HG02938 (cell line): Measurements from ENCODE around the gene CCDC57.
"Not testable (repeated sequence)": the region's sequence is repeated elsewhere in the genome, so short reads cannot be mapped to it uniquely, and the experiment has no call there.

Experiments
- ATAC-seq: cut with Tn5 transposase; IDR thresholded peaks from one replicate; pipeline ENCODE4 v1.9.1; 2021; ENCODE audit warnings: mild to moderate bottlenecking, moderate library complexity; ENCODE audit not compliant: unreplicated experiment

CCDC57 gene

GRCh38 chr17:82225368-82226029, 12.9 kb upstream of the CCDC57 start:
- no peak for ATAC-seq

GRCh38 chr17:82224666-82225065, 12.0 kb upstream of the CCDC57 start:
- ATAC-seq: no peak

DNA sequence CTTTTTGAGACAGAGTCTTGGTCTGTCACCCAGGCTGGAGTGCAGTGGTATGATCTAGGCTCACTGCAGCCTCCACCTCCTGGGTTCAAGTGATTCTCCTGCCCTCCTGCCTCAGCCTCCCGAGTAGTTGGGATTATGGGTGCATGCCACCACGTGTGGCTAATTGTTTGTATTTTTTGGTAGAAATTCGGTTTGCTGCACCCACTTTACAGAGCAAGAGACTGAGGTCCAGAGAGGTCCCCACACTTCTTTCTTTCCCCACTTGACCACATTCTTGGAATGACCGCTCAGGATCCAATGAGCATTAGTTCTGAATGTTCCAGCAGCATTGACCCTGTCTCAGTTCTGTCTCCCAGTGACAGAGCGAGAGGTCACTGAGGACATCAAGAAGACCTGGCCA, 10.9 kb upstream of the CCDC57 start:
- ATAC-seq: no peak

DNA sequence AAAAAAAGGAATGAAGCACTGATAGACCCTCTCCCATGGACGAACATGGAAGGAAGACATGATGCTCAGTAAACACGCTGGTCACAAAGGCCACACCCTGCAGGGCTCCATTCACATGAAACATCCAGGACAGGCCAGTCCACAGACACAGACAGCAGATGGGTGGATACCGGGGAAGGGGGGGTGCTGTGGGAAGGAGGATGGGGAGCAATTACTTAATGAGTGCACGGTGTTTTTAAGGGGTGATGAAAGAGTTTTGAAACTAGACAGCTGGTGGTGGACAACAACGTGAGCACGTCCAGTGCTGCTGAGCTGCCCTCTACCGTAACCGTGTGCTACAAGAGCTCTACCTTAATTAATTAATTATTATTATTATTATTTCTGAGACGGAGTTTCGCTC, 10.2 kb upstream of the CCDC57 start:
- ATAC-seq: no peak

- ATAC-seq: no peak
These were observed 8.8 kb upstream of the CCDC57 start for GRCh38 chr17:82221341-82221902.

DNA sequence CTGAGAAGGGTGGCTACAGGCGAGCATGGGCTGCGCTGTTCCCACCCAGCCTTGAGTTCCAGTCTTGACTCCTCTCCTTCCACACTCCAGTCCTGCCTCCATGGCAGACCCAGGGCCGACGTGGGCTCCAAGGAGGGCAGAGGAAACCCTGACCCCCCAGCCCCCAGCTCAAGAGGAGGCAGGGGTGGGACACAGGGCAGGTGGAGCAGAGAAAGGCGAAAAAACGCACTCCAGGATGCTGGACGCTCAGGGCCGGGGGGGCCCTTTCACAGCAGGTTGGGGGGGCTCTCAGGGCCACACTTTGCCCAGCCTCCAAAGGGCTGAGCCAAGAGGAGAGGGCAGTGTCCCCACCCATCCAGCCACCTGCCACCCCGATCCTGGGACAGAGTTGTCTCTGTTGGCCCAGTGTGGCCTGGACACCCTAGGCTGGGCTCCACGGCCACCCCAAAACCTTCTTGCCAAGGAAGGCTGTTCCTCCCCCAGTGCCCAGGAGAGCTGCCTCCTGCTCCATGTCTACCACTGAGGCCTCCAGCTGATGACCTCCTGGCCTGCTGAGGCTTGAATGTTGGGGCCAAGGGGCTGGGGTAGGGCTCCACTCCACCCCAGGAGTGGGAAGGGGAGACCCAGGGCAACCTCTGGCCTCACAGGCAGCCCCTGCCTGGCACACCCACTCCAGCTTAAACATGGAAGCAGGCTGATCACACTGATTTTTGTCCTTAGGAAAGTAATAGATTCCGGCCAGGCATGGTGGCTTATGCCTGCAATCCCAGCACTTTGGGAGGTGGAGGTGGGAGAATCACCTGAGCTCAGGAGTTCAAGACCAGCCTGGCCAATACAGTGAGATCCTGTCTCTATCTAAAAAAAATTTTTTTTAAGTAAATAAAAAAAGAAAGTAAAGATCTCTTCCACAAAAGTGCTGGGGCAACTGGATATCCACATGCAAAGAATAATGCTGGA, 7.4 kb upstream of the CCDC57 start:
- ATAC-seq: no peak

- ATAC-seq: no peak
These were observed 6.4 kb upstream of the CCDC57 start for GRCh38 chr17:82219083-82219482.

DNA sequence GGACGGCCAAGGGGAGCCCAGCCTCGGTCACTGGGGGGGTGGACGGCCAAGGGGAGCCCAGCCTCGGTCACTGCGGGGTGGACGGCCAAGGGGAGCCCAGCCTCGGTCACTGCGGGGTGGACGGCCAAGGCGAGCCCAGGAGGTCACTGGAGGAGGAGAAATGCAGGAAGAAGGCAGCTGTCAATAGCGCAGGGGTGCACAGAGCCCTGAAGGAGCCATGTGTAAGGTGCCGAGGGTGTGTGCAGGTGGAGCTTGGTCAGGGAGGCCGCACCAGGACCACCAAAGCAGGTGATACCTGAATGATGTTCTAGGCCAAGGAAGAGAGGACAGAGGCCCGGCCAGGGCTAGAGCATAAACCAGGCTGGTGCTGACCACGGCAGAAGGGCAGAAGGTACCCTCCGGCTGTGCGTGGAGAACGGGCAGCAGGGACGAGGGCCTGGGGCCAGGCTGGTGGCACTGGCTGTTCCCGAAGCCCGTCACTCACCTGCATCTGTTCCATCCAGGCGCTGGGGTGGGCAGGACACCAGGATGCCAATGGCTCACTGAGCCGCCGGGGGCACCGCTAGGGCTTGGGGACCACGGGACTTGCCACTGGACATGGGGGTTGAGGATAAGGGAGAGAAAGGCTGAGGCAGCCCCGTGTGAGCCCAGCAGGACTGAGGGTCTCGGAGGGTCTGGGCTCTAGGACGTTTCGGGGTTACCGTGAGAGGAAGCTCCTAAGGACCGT, 5.9 kb upstream of the CCDC57 start:
- no peak for ATAC-seq

DNA sequence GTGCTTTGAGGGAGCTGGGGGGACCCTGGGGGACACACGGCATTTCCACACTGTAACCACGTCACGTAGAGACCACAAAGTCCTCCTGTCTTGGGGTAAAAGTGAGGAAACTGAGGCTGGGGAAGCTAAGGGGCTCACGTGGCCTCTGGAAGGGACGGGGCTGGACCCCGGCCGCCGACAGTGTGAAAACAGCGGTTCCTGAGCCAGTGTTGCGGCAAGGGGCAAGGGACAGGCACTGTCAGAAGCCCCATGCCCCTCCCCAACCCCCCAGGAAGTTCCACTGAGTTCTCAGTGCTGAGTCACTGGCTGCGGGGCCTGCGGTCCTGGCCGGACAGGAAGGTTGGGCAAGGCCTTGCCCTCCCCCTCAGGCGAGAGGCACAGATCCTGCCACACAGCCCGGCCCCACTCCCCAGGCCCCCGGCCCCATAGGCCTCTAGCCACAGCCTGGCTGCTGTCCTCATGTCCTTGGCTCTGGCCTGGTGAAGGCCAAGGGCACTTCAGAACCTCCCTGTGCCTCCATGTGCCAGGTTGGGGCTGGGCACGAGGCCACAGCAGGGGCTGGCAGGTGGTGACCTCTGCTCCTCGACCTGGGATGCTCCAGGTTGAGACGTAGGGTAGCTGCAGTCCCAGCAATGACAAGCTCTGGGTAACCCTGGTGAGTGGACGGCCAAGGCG, 5.0 kb upstream of the CCDC57 start:
- no peak for ATAC-seq

- no peak for ATAC-seq
These were observed 4.5 kb upstream of the CCDC57 start for GRCh38 chr17:82217120-82217529.

GRCh38 chr17:82216301-82217119, 3.9 kb upstream of the CCDC57 start:
- ATAC-seq: no peak

GRCh38 chr17:82215972-82216300, 3.3 kb upstream of the CCDC57 start:
- no peak for ATAC-seq

DNA sequence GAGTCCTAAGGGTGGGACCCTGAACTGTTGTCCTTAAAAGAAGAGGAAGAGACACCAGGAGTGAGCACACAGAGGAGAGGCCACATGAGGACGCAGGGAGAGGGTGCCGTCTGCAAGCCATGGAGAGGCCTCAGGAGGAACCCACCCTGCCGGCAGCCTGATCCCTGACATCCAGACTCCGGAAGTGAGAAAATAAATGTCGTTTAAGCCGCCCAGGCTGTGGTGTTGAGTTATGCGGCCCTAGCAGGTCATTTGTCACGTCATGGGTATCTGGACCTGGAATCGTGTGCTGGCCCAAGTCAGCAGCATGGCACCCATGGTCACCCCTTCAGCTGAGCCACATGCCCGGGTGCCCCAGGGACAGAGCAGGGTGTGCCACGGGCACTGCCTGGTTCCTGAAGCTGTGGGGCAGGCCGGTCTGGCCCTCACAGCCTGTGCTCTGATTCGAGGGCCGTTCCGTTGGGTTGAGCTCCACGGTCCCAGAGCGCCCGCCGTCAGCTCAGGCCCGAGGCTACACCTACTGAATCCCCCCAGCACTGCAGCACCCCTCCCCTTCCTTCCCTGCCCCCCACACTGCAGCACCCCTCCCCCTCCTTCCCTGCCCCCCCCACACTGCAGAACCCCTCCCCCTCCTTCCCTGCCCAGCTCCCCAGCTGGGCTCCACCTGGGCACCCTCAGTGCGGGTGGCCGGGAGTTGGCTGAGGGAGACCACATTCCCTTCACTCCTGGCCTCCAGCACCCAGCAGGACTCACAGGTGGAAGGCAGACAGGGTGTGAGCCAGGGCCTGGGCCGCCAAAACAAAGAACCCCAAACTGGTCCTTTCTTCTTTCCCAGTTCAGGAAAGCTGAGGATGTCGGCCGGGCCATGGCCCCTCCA, 2.7 kb upstream of the CCDC57 start:
- ATAC-seq: no peak

DNA sequence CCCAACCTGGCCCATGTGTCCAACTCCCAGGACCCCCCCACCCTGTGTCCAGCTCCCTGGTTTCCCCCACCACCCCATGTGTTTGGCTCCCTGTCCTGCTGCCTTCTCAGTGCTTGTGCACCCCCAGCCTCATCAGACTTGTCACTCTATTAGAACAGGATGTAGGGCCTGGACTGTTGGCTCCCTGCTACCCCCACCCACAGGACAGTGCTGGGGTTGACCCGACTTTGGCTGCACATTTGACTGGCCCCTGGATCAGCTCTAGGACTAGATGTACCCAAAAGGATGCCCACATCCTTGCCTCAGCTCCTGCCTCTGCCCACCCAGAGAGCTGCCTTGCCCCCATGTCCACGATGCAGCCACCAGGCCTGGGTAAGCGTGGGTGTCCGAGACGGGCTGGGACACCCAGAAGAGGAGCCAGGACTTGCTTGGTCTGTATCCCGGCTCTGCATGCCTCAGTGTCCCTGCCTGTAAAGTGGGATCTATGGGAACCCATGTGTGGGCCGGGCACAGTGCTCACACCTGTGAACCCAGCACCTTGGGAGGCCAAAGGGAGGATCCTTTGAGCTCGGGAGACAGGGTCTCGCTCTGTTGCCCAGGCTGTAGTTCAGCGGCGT, 1.5 kb upstream of the CCDC57 start:
- ATAC-seq: no peak

- peak; percentile 19 for ATAC-seq
These were observed 789 bp upstream of the CCDC57 start for GRCh38 chr17:82213251-82214011.

GRCh38 chr17:82210655-82211054, 2.0 kb downstream of the CCDC57 start:
- not testable (repeated sequence) for ATAC-seq

- ATAC-seq: no peak
These were observed 6.7 kb downstream of the CCDC57 start for GRCh38 chr17:82205720-82206508.
